ENCODE data around the gene XPOT. TPM values are rescaled to one million over a fixed set of nuclear protein-coding genes. Genes with fewer than 3 reads are reported as not detected.

XPOT gene
- total RNA-seq, 1 experiment from 2014 or later, result 62.0 TPM

DNA sequence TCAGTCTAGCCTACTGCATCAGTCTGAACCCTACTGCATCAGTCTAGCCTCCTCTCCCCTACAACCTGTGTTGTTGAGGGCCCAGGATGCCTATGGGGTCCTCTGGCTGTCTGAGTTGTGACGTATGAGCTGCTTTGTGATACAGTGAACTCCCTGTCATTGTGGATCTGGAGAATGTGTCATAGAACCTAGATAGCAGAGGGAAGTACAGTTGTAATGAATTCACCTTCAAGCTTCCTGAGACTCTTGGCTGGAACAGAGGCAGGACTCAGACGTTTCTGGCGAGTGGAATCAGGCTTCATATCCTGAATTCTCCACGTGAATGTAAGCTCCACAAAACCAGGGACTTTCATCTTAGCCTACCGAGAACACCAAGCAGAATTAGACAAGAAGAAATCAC, 64.8 kb downstream of the XPOT start:
- Histone ChIP-seq H3K4me3 (ENCODE audit: low read length) (no peak overlapping the region), H3K9me3 (ENCODE audit: low read length) (no peaks in the 10 kb centered on the region), H3K4me1 (ENCODE audit: insufficient read depth, low read length) (no peaks in the 10 kb centered on the region), H3K27me3 (ENCODE audit: low read length) (no peaks in the 10 kb centered on the region), H3K4me2 (ENCODE audit: low read length) (no peak overlapping the region), H3K36me3 (ENCODE audit: low read depth, low read length) (peaks cover 64% of the 10 kb centered on the region), H3F3A (ENCODE audit: low read length, unreplicated experiment) (no peaks in the 10 kb centered on the region), H3K9me2 (replicated peaks; ENCODE audit: low read length) (no peaks in the 10 kb centered on the region), H3K79me2 (ENCODE audit: low read length) (no peaks in the 10 kb centered on the region), H3K9ac (ENCODE audit: low read length) (no peak overlapping the region), H2AFZ (ENCODE audit: low read length) (no peak overlapping the region), H3K27ac (ENCODE audit: low read length) (no peak overlapping the region), H4K20me1 (ENCODE audit: low read length) (no peaks in the 10 kb centered on the region)
- POLR2A ChIA-PET (ENCODE audit: unreplicated experiment), result no interaction called here
- no peak for ATAC-seq
- DNase-seq, result no peak
- CTCF ChIA-PET, result no interaction called here
- no TSS peak for BruUV-seq (replicated peaks)
- no peak for TF ChIP-seq EZH2 (IDR thresholded peaks at IDR 0.05; ENCODE audit: low read length, unreplicated experiment)
- intact Hi-C loops (cut with micrococcal nuclease), result no loop called here

DNA sequence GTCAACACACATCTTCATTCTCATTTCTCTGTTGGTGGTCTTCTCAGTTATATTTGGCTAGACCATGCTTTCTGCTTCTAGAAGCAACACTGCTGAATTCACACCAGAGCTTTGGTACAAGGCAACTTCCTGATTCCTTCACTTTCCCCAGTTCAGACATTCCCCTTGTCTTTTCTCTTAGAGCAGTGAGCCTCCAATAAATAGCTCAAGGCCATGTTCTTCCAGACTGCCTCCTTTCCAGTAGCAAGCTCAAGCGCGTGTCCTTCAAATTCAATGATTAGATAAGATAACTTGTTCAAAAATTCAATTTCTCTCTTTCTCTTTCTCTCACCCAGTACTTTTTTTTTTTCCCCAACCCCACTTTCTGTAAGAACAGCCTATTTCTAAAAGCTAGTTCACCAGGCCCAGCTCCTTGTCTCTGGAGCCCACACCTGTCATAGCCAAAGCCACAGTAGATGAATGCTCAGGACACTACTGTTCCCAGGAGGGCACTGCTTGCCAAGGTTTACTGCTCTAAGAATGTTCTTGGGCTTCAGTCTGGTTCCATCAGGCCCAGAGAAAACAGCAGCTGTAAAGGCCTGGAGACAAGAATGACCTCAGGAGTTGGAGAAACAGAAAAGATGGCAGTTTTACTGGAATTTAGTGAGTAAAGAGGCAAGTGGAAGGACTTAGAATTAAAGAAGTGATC, 65.4 kb downstream of the XPOT start:
- no TSS peak for BruUV-seq (replicated peaks)
- CTCF ChIA-PET, result no interaction called here

DNA sequence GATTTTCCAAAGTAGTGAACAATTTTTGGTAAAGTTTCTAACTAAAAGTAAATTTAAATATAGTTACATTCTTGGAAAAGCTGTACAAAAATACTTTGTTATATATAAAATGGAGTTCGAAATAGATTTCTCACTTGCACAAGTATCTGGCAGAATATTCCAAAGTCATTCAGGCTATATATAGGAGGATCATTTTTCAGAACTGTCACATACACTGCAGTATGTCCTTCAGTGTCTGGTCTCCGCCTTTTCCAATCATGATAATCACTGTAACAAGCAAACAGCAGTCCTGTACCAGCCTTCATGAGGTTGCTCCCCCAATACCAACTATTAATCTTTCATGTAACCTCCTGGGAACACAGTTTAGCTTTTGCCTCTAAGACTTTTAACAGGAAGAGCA, 66.3 kb downstream of the XPOT start:
- no peak overlapping the region for H3K27ac ChIP-seq (ENCODE audit: low read length)
- H3K4me3 ChIP-seq (ENCODE audit: low read length), result no peak overlapping the region
- intact Hi-C loops (cut with micrococcal nuclease), result no loop called here
- ChIA-PET POLR2A (ENCODE audit: unreplicated experiment) (no interaction called here), CTCF (no interaction called here)
- TF ChIP-seq EZH2 (IDR thresholded peaks at IDR 0.05; ENCODE audit: low read length, unreplicated experiment) (no peak), EZH2phosphoT487 (IDR thresholded peaks at IDR 0.05; ENCODE audit: borderline replicate concordance, low read length) (no peak)
- TF ChIP-seq, protein P1, sequence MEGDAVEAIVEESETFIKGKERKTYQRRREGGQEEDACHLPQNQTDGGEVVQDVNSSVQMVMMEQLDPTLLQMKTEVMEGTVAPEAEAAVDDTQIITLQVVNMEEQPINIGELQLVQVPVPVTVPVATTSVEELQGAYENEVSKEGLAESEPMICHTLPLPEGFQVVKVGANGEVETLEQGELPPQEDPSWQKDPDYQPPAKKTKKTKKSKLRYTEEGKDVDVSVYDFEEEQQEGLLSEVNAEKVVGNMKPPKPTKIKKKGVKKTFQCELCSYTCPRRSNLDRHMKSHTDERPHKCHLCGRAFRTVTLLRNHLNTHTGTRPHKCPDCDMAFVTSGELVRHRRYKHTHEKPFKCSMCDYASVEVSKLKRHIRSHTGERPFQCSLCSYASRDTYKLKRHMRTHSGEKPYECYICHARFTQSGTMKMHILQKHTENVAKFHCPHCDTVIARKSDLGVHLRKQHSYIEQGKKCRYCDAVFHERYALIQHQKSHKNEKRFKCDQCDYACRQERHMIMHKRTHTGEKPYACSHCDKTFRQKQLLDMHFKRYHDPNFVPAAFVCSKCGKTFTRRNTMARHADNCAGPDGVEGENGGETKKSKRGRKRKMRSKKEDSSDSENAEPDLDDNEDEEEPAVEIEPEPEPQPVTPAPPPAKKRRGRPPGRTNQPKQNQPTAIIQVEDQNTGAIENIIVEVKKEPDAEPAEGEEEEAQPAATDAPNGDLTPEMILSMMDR (conservative IDR thresholded peaks at IDR 0.05; ENCODE audit: low read depth, low read length), result no peak
- no peaks in the 10 kb centered on the region; the same call in 1 of the 2 replicates for H3K79me2 ChIP-seq (ENCODE audit: low read length)
- no peaks in the 10 kb centered on the region for H4K20me1 ChIP-seq (ENCODE audit: low read length)
- H3K9ac ChIP-seq (ENCODE audit: low read length), result no peak overlapping the region
- H3F3A ChIP-seq (ENCODE audit: low read length, unreplicated experiment), result no peaks in the 10 kb centered on the region
- H3K27me3 ChIP-seq (ENCODE audit: low read length), result no peaks in the 10 kb centered on the region
- no peak for ATAC-seq
- BruUV-seq (replicated peaks), result no TSS peak
- no peaks in the 10 kb centered on the region for H3K4me1 ChIP-seq (ENCODE audit: insufficient read depth, low read length)
- H3K9me3 ChIP-seq (ENCODE audit: low read length), result no peaks in the 10 kb centered on the region
- H3K36me3 ChIP-seq (ENCODE audit: low read depth, low read length), result peaks cover 67% of the 10 kb centered on the region
- H2AFZ ChIP-seq (ENCODE audit: low read length), result no peak overlapping the region
- DNase-seq, result no peak
- no peak overlapping the region for H3K4me2 ChIP-seq (ENCODE audit: low read length)
- no peaks in the 10 kb centered on the region for H3K9me2 ChIP-seq (replicated peaks; ENCODE audit: low read length)

More for the DNA sequence above, 65.4 kb downstream of the XPOT start:
- Histone ChIP-seq H4K20me1 (ENCODE audit: low read length) (no peaks in the 10 kb centered on the region), H3K27me3 (ENCODE audit: low read length) (no peaks in the 10 kb centered on the region), H3F3A (ENCODE audit: low read length, unreplicated experiment) (no peaks in the 10 kb centered on the region), H3K4me1 (ENCODE audit: insufficient read depth, low read length) (no peaks in the 10 kb centered on the region), H3K36me3 (ENCODE audit: low read depth, low read length) (peaks cover 67% of the 10 kb centered on the region), H3K4me2 (ENCODE audit: low read length) (no peak overlapping the region), H3K79me2 (ENCODE audit: low read length) (no peaks in the 10 kb centered on the region), H3K9me2 (replicated peaks; ENCODE audit: low read length) (no peaks in the 10 kb centered on the region), H2AFZ (ENCODE audit: low read length) (no peak overlapping the region), H3K9ac (ENCODE audit: low read length) (no peak overlapping the region), H3K4me3 (ENCODE audit: low read length) (no peak overlapping the region), H3K9me3 (ENCODE audit: low read length) (no peaks in the 10 kb centered on the region), H3K27ac (ENCODE audit: low read length) (no peak overlapping the region)
- DNase-seq (no peak), ATAC-seq (no peak)
- POLR2A ChIA-PET (ENCODE audit: unreplicated experiment), result no interaction called here
- intact Hi-C loops (cut with micrococcal nuclease), result no loop called here
- no peak for TF ChIP-seq EZH2phosphoT487 (IDR thresholded peaks at IDR 0.05; ENCODE audit: borderline replicate concordance, low read length)
- TF ChIP-seq, protein P1 (conservative IDR thresholded peaks at IDR 0.05; ENCODE audit: low read depth, low read length), result no peak
- no peak for TF ChIP-seq EZH2 (IDR thresholded peaks at IDR 0.05; ENCODE audit: low read length, unreplicated experiment)

Data from PC-3 (cell line).